ENCODE data around the gene CHAMP1. TPM values are rescaled to one million over a fixed set of nuclear protein-coding genes. Genes with fewer than 3 reads are reported as not detected.

Gene CHAMP1
- total RNA-seq, 1 experiment from 2014 or later: 23.4 TPM

GRCh38 chr13:114284680-114285079, 29.6 kb upstream of the CHAMP1 start:
- Histone ChIP-seq H3K4me1 (peaks cover 7% of the 10 kb centered on the region), H3K27ac (no peak overlapping the region), H3K4me3 (no peak overlapping the region), H3K27me3 (no peaks in the 10 kb centered on the region), H3K36me3 (peaks cover 38% of the 10 kb centered on the region), H3K9me3 (replicated peaks) (no peaks in the 10 kb centered on the region)
- DNase-seq: no peak

GRCh38 chr13:114285166-114285808, 29.0 kb upstream of the CHAMP1 start:
- no peaks in the 10 kb centered on the region for H3K9me3 ChIP-seq (replicated peaks)
- no peaks in the 10 kb centered on the region for H3K27me3 ChIP-seq
- peaks cover 38% of the 10 kb centered on the region for H3K36me3 ChIP-seq
- H3K4me1 ChIP-seq: peaks cover under 1% of the 10 kb centered on the region; the same call in 1 of the 2 replicates
- H3K27ac ChIP-seq: no peak overlapping the region
- no peak overlapping the region for H3K4me3 ChIP-seq
- no peak for DNase-seq

- DNase-seq: no peak
- H3K27me3 ChIP-seq: no peaks in the 10 kb centered on the region
- H3K27ac ChIP-seq: no peak overlapping the region
- peaks cover 38% of the 10 kb centered on the region for H3K36me3 ChIP-seq
- no peaks in the 10 kb centered on the region for H3K4me1 ChIP-seq
- no peak overlapping the region for H3K4me3 ChIP-seq
- no peaks in the 10 kb centered on the region for H3K9me3 ChIP-seq (replicated peaks)
Measured at GRCh38 chr13:114286808-114287207, 27.5 kb upstream of the CHAMP1 start.

GRCh38 chr13:114288157-114288591, 26.1 kb upstream of the CHAMP1 start:
- H3K36me3 ChIP-seq: peaks cover 40% of the 10 kb centered on the region
- no peak for DNase-seq

GRCh38 chr13:114296448-114296847, 17.9 kb upstream of the CHAMP1 start:
- no peak for DNase-seq
- H3K27ac ChIP-seq: no peak overlapping the region
- H3K27me3 ChIP-seq: no peaks in the 10 kb centered on the region
- H3K9me3 ChIP-seq (replicated peaks): no peaks in the 10 kb centered on the region
- peaks cover 25% of the 10 kb centered on the region; the same call in 1 of the 2 replicates for H3K36me3 ChIP-seq
- no peaks in the 10 kb centered on the region for H3K4me1 ChIP-seq
- no peak overlapping the region for H3K4me3 ChIP-seq

More at GRCh38 chr13:114288157-114288591, 26.1 kb upstream of the CHAMP1 start:
- no peaks in the 10 kb centered on the region for H3K4me1 ChIP-seq
- no peaks in the 10 kb centered on the region for H3K27me3 ChIP-seq
- H3K4me3 ChIP-seq: no peak overlapping the region
- H3K27ac ChIP-seq: no peak overlapping the region
- H3K9me3 ChIP-seq (replicated peaks): no peaks in the 10 kb centered on the region

GRCh38 chr13:114296902-114297301, 17.4 kb upstream of the CHAMP1 start:
- DNase-seq: no peak
- no peaks in the 10 kb centered on the region for H3K27me3 ChIP-seq
- H3K27ac ChIP-seq: no peak overlapping the region
- H3K36me3 ChIP-seq: peaks cover 27% of the 10 kb centered on the region; the same call in 1 of the 2 replicates
- H3K4me3 ChIP-seq: no peak overlapping the region
- H3K4me1 ChIP-seq: no peaks in the 10 kb centered on the region
- no peaks in the 10 kb centered on the region for H3K9me3 ChIP-seq (replicated peaks)

- Histone ChIP-seq H3K4me1 (no peaks in the 10 kb centered on the region), H3K9me3 (replicated peaks) (no peaks in the 10 kb centered on the region), H3K4me3 (no peak overlapping the region), H3K27ac (no peak overlapping the region), H3K36me3 (peaks cover 40% of the 10 kb centered on the region; the same call in 1 of the 2 replicates), H3K27me3 (no peaks in the 10 kb centered on the region)
- no peak for DNase-seq
Measured at GRCh38 chr13:114298866-114299265, 15.4 kb upstream of the CHAMP1 start.

GRCh38 chr13:114299604-114300305, 14.5 kb upstream of the CHAMP1 start:
- H3K27ac ChIP-seq: no peak overlapping the region
- no peaks in the 10 kb centered on the region for H3K9me3 ChIP-seq (replicated peaks)
- no peak overlapping the region for H3K4me3 ChIP-seq
- peaks cover 44% of the 10 kb centered on the region; the same call in 1 of the 2 replicates for H3K36me3 ChIP-seq
- no peak for DNase-seq
- no peaks in the 10 kb centered on the region for H3K27me3 ChIP-seq
- H3K4me1 ChIP-seq: no peaks in the 10 kb centered on the region

- H3K36me3 ChIP-seq: peaks cover 39% of the 10 kb centered on the region
- no peak for DNase-seq
- H3K4me3 ChIP-seq: no peak overlapping the region
- no peak overlapping the region for H3K27ac ChIP-seq
- H3K4me1 ChIP-seq: no peaks in the 10 kb centered on the region
- no peaks in the 10 kb centered on the region for H3K9me3 ChIP-seq (replicated peaks)
- H3K27me3 ChIP-seq: no peaks in the 10 kb centered on the region
Measured at GRCh38 chr13:114303700-114304327, 10.5 kb upstream of the CHAMP1 start.

GRCh38 chr13:114304346-114305034, 9.8 kb upstream of the CHAMP1 start:
- no peak for DNase-seq
- H3K4me1 ChIP-seq: no peaks in the 10 kb centered on the region
- no peaks in the 10 kb centered on the region for H3K9me3 ChIP-seq (replicated peaks)
- no peak overlapping the region for H3K4me3 ChIP-seq
- no peak overlapping the region for H3K27ac ChIP-seq
- H3K36me3 ChIP-seq: peaks cover 38% of the 10 kb centered on the region
- H3K27me3 ChIP-seq: no peaks in the 10 kb centered on the region

GRCh38 chr13:114309086-114309485, 5.2 kb upstream of the CHAMP1 start:
- no peaks in the 10 kb centered on the region for H3K27me3 ChIP-seq
- no peak overlapping the region for H3K4me3 ChIP-seq
- peaks cover 9% of the 10 kb centered on the region for H3K36me3 ChIP-seq
- H3K4me1 ChIP-seq: no peaks in the 10 kb centered on the region
- H3K27ac ChIP-seq: no peak overlapping the region
- no peak for DNase-seq
- H3K9me3 ChIP-seq (replicated peaks): no peaks in the 10 kb centered on the region

- no peaks in the 10 kb centered on the region for H3K27me3 ChIP-seq
- H3K4me3 ChIP-seq: no peak overlapping the region
- no peak for DNase-seq
- no peaks in the 10 kb centered on the region for H3K9me3 ChIP-seq (replicated peaks)
- H3K27ac ChIP-seq: no peak overlapping the region
- no peaks in the 10 kb centered on the region for H3K4me1 ChIP-seq
- peaks cover 4% of the 10 kb centered on the region; the same call in 1 of the 2 replicates for H3K36me3 ChIP-seq
Measured at GRCh38 chr13:114309806-114310410, 4.4 kb upstream of the CHAMP1 start.

- H3K27me3 ChIP-seq: no peaks in the 10 kb centered on the region
- H3K36me3 ChIP-seq: peaks cover 4% of the 10 kb centered on the region; the same call in 1 of the 2 replicates
- no peaks in the 10 kb centered on the region for H3K9me3 ChIP-seq (replicated peaks)
- H3K27ac ChIP-seq: no peak overlapping the region
- H3K4me1 ChIP-seq: no peaks in the 10 kb centered on the region
- no peak for DNase-seq
- no peak overlapping the region for H3K4me3 ChIP-seq
Measured at GRCh38 chr13:114310956-114311355, 3.3 kb upstream of the CHAMP1 start.

- Histone ChIP-seq H3K9me3 (replicated peaks) (no peaks in the 10 kb centered on the region), H3K27me3 (no peaks in the 10 kb centered on the region), H3K36me3 (peaks cover 4% of the 10 kb centered on the region; the same call in 1 of the 2 replicates), H3K27ac (no peak overlapping the region), H3K4me1 (no peaks in the 10 kb centered on the region), H3K4me3 (no peak overlapping the region)
- DNase-seq: no peak
Measured at GRCh38 chr13:114311387-114311786, 2.9 kb upstream of the CHAMP1 start.
